Common myeloid progenitor, CD34-positive (primary cell): Measurements from ENCODE around the gene TTC34.

Source experiments
- CTCF ChIA-PET: fragments of 350-600 bp; sonication (Branson Sonifier 250); formaldehyde crosslinking; loops from one replicate; lab custom pipeline; 2021; ENCODE audit warnings: antibody characterized with exemption; lab: Charles Lee
- POLR2A ChIA-PET: fragments of 350-600 bp; sonication (Branson Sonifier 250); formaldehyde crosslinking; loops from one replicate; lab custom pipeline; 2021; ENCODE audit warnings: antibody characterized with exemption; lab: Charles Lee
- DNase-seq, 3 donors: peaks; one replicate each; pipeline versions ENCODE4 v3.0.0 to v3.0.0-alpha.2; 2013
- H3K27ac ChIP-seq, 2 experiments: 1 replicate in 1 of 2; 2 replicates in 1 of 2; pipeline ENCODE4 v1.7.0; 2013; ENCODE audit warnings: inconsistent platforms in 2 of 2, low read length in 2 of 2, mild to moderate bottlenecking in 2 of 2, low read depth in 1 of 2, moderate library complexity in 1 of 2; ENCODE audit not compliant: severe bottlenecking in 2 of 2, insufficient read depth in 1 of 2, poor library complexity in 1 of 2
- H3K27me3 ChIP-seq, 5 experiments: replicated peaks in 2 of 5; 1 replicate in 3 of 5; 2 replicates in 2 of 5; pipeline versions ENCODE4 v1.6.1 to v1.7.0; 2013; ENCODE audit warnings: low read length in 4 of 5, mild to moderate bottlenecking in 2 of 5, moderate library complexity in 2 of 5, inconsistent platforms in 1 of 5; ENCODE audit not compliant: insufficient read depth in 5 of 5, control insufficient read depth in 4 of 5
- H3K36me3 ChIP-seq, 4 experiments: 1 replicate in 2 of 4; 2 replicates in 2 of 4; pipeline versions ENCODE4 v1.6.1 to v1.7.0; 2013; ENCODE audit warnings: low read length in 3 of 4, control low read depth in 1 of 4, mild to moderate bottlenecking in 1 of 4; ENCODE audit not compliant: control insufficient read depth in 4 of 4, insufficient read depth in 4 of 4
- H3K4me1 ChIP-seq, 4 experiments: 1 replicate in 3 of 4; 2 replicates in 1 of 4; pipeline versions ENCODE4 v1.6.1 to v1.7.1; 2013; ENCODE audit warnings: low read length in 3 of 4, mild to moderate bottlenecking in 3 of 4, control low read depth in 1 of 4, inconsistent platforms in 1 of 4, moderate library complexity in 1 of 4; ENCODE audit not compliant: control insufficient read depth in 4 of 4, insufficient read depth in 4 of 4; ENCODE audit errors: control extremely low read depth in 1 of 4
- H3K4me3 ChIP-seq, 7 experiments: 1 replicate in 4 of 7; 2 replicates in 3 of 7; pipeline versions ENCODE4 v1.5.1 to v1.7.0; 2013; ENCODE audit warnings: mild to moderate bottlenecking in 7 of 7, low read length in 6 of 7, moderate library complexity in 6 of 7, inconsistent platforms in 2 of 7, low read depth in 2 of 7, control low read depth in 1 of 7; ENCODE audit not compliant: insufficient read depth in 4 of 7, control insufficient read depth in 1 of 7; ENCODE audit errors: extremely low read depth in 1 of 7
- H3K9me3 ChIP-seq, 5 experiments: 1 replicate in 4 of 5; 2 replicates in 1 of 5; pipeline versions ENCODE4 v1.6.1 to v1.7.1; 2013; ENCODE audit warnings: low read length in 4 of 5, mild to moderate bottlenecking in 2 of 5, inconsistent platforms in 1 of 5, low read depth in 1 of 5, moderate library complexity in 1 of 5; ENCODE audit not compliant: control insufficient read depth in 4 of 5, insufficient read depth in 2 of 5; ENCODE audit errors: control extremely low read depth in 1 of 5
- WGBS: methylation state at CpG from one replicate; pipeline ENCODE4 v1.1.5; 2013; ENCODE audit not compliant: insufficient coverage; 5-methylcytosine and 5-hydroxymethylcytosine counted together

TTC34 gene

DNA sequence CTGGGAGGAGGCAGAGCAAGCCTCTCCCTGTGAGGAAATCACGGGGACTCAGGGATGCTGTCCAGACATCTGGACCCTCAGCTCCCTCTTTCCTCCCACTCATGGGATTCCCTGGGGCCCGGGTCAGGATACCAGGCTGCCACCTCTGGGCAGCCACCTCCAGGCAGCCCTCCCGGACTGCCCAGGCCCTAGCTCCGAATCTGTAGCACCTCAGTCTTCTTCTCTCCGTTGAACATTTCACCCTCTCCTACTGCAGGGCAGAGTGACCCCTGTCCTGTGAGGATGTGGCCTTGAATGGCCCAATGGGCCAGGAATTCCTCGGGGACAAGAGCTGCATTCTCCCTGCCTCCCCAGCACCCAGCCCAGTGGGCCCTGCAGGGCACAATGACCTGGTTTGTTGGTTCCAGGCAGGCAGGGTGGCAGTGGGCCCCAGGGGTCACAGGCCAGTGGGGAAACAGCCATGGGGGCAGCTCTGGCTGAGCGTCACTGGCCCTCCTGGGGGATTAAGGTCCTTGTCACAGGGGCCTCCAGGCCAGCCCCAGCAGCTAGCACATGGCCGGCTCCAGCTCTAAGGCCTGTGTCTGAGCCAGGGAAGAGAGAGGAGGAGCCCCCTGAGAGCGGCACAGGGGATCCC is 9.5 kb upstream of the TTC34 start:
- ChIA-PET CTCF (interaction anchor here (2.0 kb wide), 1 partner anchor 10 kb away, joined by 9 read pairs; no protein-coding TSS in a partner anchor), POLR2A (no interaction called here)
- 91% methylated on average over 7 of the region's 9 CpGs for WGBS
- H3K27ac ChIP-seq: no peak overlapping the region
- no peaks in the 10 kb centered on the region for H3K4me1 ChIP-seq
- H3K27me3 ChIP-seq: peaks cover 0 to 26% (median 2%) of the 10 kb centered on the region in 5 experiments
- DNase-seq: no peak
- H3K9me3 ChIP-seq: peaks cover 0 to 4% (median 2%) of the 10 kb centered on the region in 5 experiments
- no peak overlapping the region for H3K4me3 ChIP-seq
- H3K36me3 ChIP-seq: no peaks in the 10 kb centered on the region

DNA sequence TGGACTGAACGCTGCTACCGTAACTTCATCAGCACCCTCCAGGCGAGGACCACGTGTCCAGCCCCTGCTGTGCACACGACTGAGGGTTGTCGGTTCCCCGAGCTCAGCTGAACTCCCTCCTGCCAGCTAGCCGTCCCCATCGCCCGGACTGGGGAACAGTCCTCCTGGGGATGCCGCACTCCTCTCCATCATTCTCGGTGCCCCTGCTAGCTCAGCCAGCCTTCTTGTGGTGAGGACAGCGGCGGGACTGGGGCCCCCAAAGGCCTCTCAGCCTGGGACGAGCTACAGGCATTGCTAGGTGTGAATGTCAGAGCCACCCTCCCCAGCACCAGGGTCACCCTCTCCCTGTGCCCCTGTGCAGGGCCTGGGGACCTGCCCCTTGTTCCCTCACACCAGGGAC is 8.8 kb upstream of the TTC34 start:
- 94% methylated on average over 13 of the region's 15 CpGs for WGBS
- Histone ChIP-seq H3K36me3 (no peaks in the 10 kb centered on the region), H3K27me3 (peaks cover 0 to 26% (median 2%) of the 10 kb centered on the region in 5 experiments), H3K27ac (no peak overlapping the region), H3K4me3 (no peak overlapping the region), H3K9me3 (peaks cover 0 to 4% (median 2%) of the 10 kb centered on the region in 5 experiments), H3K4me1 (no peaks in the 10 kb centered on the region)
- ChIA-PET CTCF (interaction anchor here (2.0 kb wide), 1 partner anchor 11 kb away, joined by 9 read pairs; no protein-coding TSS in a partner anchor), POLR2A (no interaction called here)
- DNase-seq: no peak

DNA sequence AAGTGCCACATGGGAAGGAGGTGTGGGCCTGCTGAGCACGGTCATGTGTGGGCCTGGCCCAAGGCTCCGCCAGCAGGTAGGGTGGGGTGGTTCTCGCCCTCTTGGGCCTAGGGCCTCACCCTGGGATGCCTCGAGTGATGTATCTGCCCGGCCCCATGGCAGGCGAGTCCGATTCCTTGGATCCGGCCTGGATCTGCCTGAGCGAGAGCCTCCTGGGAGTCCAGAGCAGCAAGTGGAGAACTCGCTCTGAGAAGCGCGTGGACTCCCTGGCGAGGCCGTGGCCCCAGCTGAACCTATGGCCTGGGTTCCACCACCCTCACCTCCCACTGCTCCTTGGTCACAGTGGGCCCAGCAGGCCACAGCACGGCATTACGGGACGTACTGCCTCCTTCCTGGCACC is 8.2 kb upstream of the TTC34 start:
- POLR2A ChIA-PET: no interaction called here
- WGBS: over 99% methylated on average over 13 of the region's 17 CpGs

DNA sequence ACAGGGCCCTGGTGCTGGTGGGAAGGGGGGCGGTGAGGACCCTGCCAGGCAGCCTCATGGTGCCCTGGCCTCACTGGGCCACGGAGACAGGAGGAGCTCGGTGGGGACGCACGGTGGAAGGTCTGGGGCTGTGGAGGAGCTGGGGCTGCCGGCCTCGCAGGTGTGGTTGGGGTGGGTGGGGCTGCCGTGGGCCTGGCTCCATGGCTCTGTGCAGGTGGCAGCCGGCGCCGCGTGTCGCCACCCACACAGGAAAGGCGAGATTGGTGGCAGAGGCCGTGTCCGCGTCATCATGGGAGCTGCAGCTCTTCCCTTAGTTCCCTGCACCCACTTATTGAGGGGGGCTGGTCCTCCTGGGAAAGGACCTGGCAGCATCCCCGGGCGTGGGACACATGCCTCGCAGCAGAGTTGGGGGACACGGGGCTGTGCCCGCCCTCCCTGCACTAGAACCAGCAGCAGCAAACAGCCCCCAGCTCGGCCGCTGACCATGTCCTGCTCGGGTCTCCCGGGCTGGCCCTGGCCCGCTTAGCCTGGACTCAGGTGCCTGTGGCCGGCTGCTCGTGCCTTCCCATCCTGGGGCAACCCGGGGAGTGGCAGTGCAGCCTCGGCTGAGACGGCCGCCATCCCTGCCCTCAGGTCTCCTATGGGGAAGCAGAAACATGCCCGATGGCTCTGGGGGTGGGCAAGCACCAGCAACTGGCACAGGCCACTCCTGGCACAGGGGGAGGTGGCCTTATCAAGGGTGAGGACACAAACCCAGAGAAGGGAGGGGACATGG is 7.5 kb upstream of the TTC34 start:
- peaks cover 0 to 33% (median 2%) of the 10 kb centered on the region in 5 experiments for H3K27me3 ChIP-seq
- 94% methylated on average over 24 of the region's 34 CpGs for WGBS
- CTCF ChIA-PET: no interaction called here

More for the DNA sequence above, 8.2 kb upstream of the TTC34 start:
- CTCF ChIA-PET: no interaction called here
- Histone ChIP-seq H3K4me1 (no peaks in the 10 kb centered on the region), H3K27me3 (peaks cover 0 to 28% (median 2%) of the 10 kb centered on the region in 5 experiments), H3K36me3 (no peaks in the 10 kb centered on the region), H3K4me3 (no peak overlapping the region), H3K9me3 (peaks cover 0 to 4% (median 2%) of the 10 kb centered on the region in 5 experiments), H3K27ac (no peak overlapping the region)
- DNase-seq: no peak

DNA sequence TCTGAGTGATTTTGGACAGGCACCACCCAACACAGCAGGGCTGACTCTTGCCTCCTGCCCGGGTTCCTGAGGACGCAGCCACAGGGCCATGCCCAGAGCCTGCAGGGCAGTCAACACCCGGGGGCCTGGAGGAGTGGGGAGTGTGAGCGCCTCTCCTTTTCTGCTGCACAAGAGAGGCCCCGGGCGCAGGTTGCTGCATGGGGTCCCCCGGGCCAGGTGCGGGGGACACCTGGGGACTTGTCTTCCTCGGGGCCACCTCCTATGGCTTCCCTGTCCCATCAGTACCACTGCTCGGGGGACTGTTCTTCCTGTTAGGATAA is 6.9 kb upstream of the TTC34 start:
- no peak for DNase-seq
- WGBS: 90% methylated on average over 6 of the region's 10 CpGs
- Histone ChIP-seq H3K4me1 (no peaks in the 10 kb centered on the region), H3K27me3 (peaks cover 0 to 33% (median 2%) of the 10 kb centered on the region in 5 experiments), H3K27ac (no peak overlapping the region), H3K4me3 (no peak overlapping the region), H3K36me3 (no peaks in the 10 kb centered on the region), H3K9me3 (peaks cover 0 to 4% (median 2%) of the 10 kb centered on the region in 5 experiments)
- POLR2A ChIA-PET: no interaction called here
- CTCF ChIA-PET: no interaction called here

More for the DNA sequence above, 7.5 kb upstream of the TTC34 start:
- Histone ChIP-seq H3K9me3 (peaks cover 0 to 4% (median 2%) of the 10 kb centered on the region in 5 experiments), H3K27ac (no peak overlapping the region), H3K4me1 (no peaks in the 10 kb centered on the region), H3K36me3 (no peaks in the 10 kb centered on the region), H3K4me3 (no peak overlapping the region)
- no peak for DNase-seq
- POLR2A ChIA-PET: no interaction called here

DNA sequence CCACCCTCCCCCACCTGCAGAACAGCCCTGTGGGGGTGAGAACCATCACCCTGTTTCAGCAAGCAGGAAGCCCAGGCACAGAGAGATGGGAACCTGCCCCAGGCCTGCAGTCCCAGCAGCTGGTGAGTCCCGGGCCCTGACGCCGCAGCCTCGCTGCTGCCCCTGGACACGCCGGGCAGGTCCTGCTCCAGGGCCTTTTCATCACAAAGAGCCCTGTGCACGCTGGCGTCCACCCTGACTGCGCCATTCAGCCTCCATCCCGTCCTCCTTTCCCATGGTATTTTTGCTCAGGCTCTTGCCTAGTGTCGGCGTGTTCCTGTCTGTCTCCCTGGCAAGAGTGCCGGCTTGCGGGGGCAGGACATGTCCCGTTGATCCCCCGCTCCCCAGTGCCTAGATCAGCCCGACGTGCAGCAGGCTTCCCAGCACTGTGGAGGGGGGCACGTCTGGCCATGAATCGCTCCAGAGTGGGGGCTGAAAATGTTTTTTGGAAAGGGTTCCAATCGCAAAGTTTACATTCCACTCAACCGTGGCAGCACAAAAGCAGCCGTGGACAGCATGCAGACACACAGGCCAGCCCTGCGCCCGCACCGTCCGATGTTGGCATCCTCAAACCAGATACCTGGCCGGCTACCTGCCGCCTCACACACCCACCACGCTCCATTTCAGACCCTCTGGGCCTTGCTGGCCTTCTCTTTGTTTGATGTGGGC is 6.3 kb upstream of the TTC34 start:
- POLR2A ChIA-PET: no interaction called here
- peaks cover 0 to 4% (median under 1%) of the 10 kb centered on the region in 5 experiments for H3K9me3 ChIP-seq
- DNase-seq: no peak
- no peaks in the 10 kb centered on the region for H3K4me1 ChIP-seq
- CTCF ChIA-PET: no interaction called here
- no peak overlapping the region for H3K27ac ChIP-seq
- H3K27me3 ChIP-seq: peaks cover 0 to 33% (median 2%) of the 10 kb centered on the region in 5 experiments
- no peak overlapping the region for H3K4me3 ChIP-seq
- H3K36me3 ChIP-seq: no peaks in the 10 kb centered on the region
- WGBS: 90% methylated on average over 24 of the region's 30 CpGs
